H1 (cell line): ENCODE results near the gene TUBA4B. TPM values are rescaled to one million over a fixed set of nuclear protein-coding genes. Genes with fewer than 3 reads are reported as not detected.

Source experiments
- CHD1 ChIP-seq: IDR thresholded peaks from 2 replicates; pipeline ENCODE4 v1.6.1; 2012; ENCODE audit warnings: low read depth, low read length, improper control_type of control experiment
- SAP30 ChIP-seq: fragments of 300-600 bp; sonication (generic); IDR thresholded peaks from 2 replicates; pipeline ENCODE4 v1.7.1; 2012; ENCODE audit warnings: low read length, moderate library complexity, mild to moderate bottlenecking, inconsistent platforms; ENCODE audit not compliant: insufficient read depth, insufficient replicate concordance
- polyA plus RNA-seq, 7 experiments: library from polyadenylated mRNA; depleted of rRNA in 3 of 7; stranded (reverse) in 5 of 7; unstranded in 2 of 7; fragments of >200 nt in 5 of 7; fragments of 200-250 nt in 2 of 7; gene quantifications; 1 replicate in 5 of 7; 2 replicates in 1 of 7; 4 replicates in 1 of 7; pipeline versions ENCODE4 v1.2.1 to v1.2.3, GENCODE V29; 2011 to 2013; ENCODE audit warnings: missing spikeins in 2 of 7, mixed read lengths in 2 of 7
- total RNA-seq: library from RNA; stranded (reverse); fragmentation: NEBNext Ultra II Directional; extraction: Animal tissue kit (Norgen Biotek cat#: 25700); gene quantifications from 2 replicates; pipeline ENCODE4 v1.2.1, GENCODE V29; 2021

Gene TUBA4B
- total and polyA plus RNA-seq, 2 of the 8 experiments (the other 6 are each of a cell fraction or from before 2014, with no cell fraction given) = 0.08 to 0.24 TPM

- TF ChIP-seq CHD1 (no peak), SAP30 (no peak)
These were observed 38.9 kb upstream of the TUBA4B start (continued) for GRCh38 chr2:219214141-219214540.
